ENCODE data around the gene PISD.

The PISD gene

DNA sequence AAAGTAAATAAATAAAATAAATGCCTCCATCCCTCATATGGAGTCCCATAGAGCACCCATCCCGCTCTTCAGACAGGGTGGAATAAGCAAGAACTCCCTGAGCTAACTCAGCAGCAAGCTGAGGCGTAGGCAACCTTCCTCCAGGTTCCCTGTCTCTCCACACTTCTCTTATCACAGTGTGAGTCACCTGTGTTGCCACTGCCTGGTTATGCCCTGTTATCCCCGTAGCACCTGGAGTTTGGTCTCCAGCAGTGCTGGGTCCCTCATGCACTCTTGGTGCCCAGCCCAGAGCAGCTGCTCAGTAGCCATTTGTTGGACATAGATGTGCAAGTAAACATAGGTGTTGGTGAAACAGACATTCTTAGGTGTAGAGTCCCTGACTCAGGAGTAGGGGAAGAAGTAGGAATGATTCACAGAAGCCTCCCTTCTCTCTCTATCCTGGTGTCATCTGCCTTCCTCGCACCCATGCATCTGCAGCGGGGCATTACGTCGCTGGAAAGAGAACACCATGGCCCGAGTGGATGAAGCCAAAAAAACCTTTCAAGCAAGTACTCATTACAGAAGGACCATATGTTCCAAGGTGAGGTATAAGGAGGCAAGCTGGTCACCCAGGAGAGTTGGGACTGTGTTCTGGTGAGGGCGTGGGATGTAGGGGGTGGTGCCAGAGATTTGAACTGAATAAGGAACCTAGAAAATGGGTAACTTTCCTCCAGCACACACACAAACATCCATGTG is 56.0 kb downstream of the PISD start:
- H3K79me2 ChIP-seq (ENCODE audit: insufficient read depth, low read length): no peaks in the 10 kb centered on the region
- no peaks in the 10 kb centered on the region for H3K9me3 ChIP-seq (ENCODE audit: insufficient read depth, low read depth, low read length)
- TF ChIP-seq EZH2phosphoT487 (IDR thresholded peaks at IDR 0.05; ENCODE audit: borderline replicate concordance): no peak
- TF ChIP-seq, protein P1, sequence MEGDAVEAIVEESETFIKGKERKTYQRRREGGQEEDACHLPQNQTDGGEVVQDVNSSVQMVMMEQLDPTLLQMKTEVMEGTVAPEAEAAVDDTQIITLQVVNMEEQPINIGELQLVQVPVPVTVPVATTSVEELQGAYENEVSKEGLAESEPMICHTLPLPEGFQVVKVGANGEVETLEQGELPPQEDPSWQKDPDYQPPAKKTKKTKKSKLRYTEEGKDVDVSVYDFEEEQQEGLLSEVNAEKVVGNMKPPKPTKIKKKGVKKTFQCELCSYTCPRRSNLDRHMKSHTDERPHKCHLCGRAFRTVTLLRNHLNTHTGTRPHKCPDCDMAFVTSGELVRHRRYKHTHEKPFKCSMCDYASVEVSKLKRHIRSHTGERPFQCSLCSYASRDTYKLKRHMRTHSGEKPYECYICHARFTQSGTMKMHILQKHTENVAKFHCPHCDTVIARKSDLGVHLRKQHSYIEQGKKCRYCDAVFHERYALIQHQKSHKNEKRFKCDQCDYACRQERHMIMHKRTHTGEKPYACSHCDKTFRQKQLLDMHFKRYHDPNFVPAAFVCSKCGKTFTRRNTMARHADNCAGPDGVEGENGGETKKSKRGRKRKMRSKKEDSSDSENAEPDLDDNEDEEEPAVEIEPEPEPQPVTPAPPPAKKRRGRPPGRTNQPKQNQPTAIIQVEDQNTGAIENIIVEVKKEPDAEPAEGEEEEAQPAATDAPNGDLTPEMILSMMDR (conservative IDR thresholded peaks at IDR 0.05; ENCODE audit: low read length): no peak
- H3F3A ChIP-seq (ENCODE audit: low read depth): no peaks in the 10 kb centered on the region
- no peak overlapping the region for H3K4me3 ChIP-seq (ENCODE audit: low read length, poor library complexity, severe bottlenecking)
- no peaks in the 10 kb centered on the region for H3K4me1 ChIP-seq (ENCODE audit: insufficient read depth, low read length, poor library complexity, severe bottlenecking)
- H3K27me3 ChIP-seq (ENCODE audit: insufficient read depth, low read length, poor library complexity, severe bottlenecking): no peaks in the 10 kb centered on the region
- H3K4me2 ChIP-seq (ENCODE audit: low read depth, low read length, poor library complexity, severe bottlenecking): no peak overlapping the region
- no peaks in the 10 kb centered on the region for H4K20me1 ChIP-seq (ENCODE audit: insufficient read depth, low read length, poor library complexity, severe bottlenecking)
- H3K36me3 ChIP-seq (ENCODE audit: insufficient read depth, low read length): peaks cover 5% of the 10 kb centered on the region; the same call in 1 of the 2 replicates
- no peak overlapping the region for H2AFZ ChIP-seq (ENCODE audit: low read length)
- H3K9ac ChIP-seq (ENCODE audit: low read depth, low read length, poor library complexity, severe bottlenecking): no peak overlapping the region
- no peaks in the 10 kb centered on the region for H3K9me2 ChIP-seq (replicated peaks; ENCODE audit: low read depth, low read length)

DNA sequence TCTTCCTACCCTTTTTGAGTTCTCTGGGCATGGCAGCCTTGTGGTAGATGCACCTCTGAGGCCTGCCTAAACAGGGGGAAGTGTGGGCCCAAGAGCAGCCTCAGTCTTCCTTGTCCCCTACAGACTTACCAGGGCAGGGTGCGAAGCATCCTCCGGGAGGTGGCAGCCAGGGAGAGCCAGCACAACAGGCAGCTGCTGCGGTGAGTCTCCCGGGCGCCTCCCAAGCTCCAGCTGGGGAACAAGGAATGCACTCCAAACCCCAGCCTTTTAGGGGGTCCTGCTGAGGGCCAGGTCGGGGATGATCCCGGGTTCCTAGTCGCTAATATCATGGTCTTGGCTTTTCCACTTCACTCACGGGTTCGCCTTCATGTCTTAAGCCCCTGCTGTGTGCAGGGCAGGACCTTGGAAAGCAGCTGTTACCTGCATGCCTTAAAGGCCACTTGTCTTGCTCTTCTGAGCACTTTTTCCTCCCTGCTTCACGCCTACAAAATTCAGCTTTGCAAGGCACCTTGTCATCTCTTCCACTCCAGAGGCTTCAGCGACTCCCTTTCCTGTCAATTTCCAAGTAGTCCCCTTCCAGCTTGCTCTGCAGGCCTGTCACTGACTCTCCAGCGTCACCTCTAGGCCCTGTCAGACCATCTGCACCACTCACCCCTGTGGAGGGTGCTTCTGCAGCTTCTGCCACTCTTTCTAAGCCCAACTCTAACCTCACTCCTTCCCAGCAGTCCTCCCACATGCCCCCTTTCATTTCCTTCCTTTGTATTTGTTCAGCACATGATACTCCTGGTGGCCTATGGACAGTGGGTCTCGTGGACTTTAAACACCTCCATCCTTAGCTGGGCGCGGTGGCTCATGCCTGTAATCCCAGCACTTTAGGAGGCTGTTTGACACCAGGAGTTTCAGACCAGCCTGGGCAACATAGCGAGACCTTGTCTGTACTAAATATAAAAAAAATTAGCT is 57.0 kb downstream of the PISD start:
- Histone ChIP-seq H3K4me1 (ENCODE audit: insufficient read depth, low read length, poor library complexity, severe bottlenecking) (no peaks in the 10 kb centered on the region), H3K4me3 (ENCODE audit: low read length, poor library complexity, severe bottlenecking) (no peak overlapping the region), H3K4me2 (ENCODE audit: low read depth, low read length, poor library complexity, severe bottlenecking) (no peak overlapping the region), H3K79me2 (ENCODE audit: insufficient read depth, low read length) (no peaks in the 10 kb centered on the region), H3K9me2 (replicated peaks; ENCODE audit: low read depth, low read length) (no peaks in the 10 kb centered on the region), H3K36me3 (ENCODE audit: insufficient read depth, low read length) (peaks cover 5% of the 10 kb centered on the region; the same call in 1 of the 2 replicates), H3K9ac (ENCODE audit: low read depth, low read length, poor library complexity, severe bottlenecking) (no peak overlapping the region), H4K20me1 (ENCODE audit: insufficient read depth, low read length, poor library complexity, severe bottlenecking) (no peaks in the 10 kb centered on the region), H2AFZ (ENCODE audit: low read length) (no peak overlapping the region), H3K27me3 (ENCODE audit: insufficient read depth, low read length, poor library complexity, severe bottlenecking) (no peaks in the 10 kb centered on the region), H3K9me3 (ENCODE audit: insufficient read depth, low read depth, low read length) (no peaks in the 10 kb centered on the region), H3F3A (ENCODE audit: low read depth) (no peaks in the 10 kb centered on the region)
- TF ChIP-seq, protein P1 (conservative IDR thresholded peaks at IDR 0.05; ENCODE audit: low read length): no peak
- no peak for TF ChIP-seq EZH2phosphoT487 (IDR thresholded peaks at IDR 0.05; ENCODE audit: borderline replicate concordance)

DNA sequence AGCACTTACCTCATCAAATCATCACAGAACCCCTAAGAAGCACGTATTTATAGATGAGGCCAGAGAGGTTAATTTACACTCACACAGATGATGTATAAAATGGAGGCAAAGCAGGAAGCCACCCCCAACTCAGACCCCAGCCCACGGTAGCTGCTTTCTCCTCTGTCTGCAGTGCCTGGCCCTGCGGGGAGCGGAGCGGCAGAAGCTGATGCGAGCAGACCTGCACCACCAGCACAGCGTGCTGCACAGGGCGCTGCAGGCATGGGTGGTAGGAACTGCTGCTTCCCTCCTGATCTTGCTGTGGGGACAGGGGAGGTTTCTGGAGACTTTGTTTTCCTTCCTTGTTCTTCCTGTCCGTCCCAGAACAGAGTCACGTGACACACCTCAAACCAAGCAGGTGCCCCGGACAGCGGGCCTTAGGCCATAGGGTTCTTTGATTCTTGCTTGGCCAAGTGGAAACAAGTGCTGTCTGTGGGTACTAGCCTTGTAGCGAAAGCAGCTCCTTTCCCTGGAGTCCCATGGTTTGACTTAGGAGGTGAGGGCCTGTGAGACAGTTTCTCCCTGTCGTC is 57.8 kb downstream of the PISD start:
- no peaks in the 10 kb centered on the region for H3K9me2 ChIP-seq (replicated peaks; ENCODE audit: low read depth, low read length)
- peaks cover 5% of the 10 kb centered on the region; the same call in 1 of the 2 replicates for H3K36me3 ChIP-seq (ENCODE audit: insufficient read depth, low read length)
- no peaks in the 10 kb centered on the region for H4K20me1 ChIP-seq (ENCODE audit: insufficient read depth, low read length, poor library complexity, severe bottlenecking)
- no peaks in the 10 kb centered on the region for H3K27me3 ChIP-seq (ENCODE audit: insufficient read depth, low read length, poor library complexity, severe bottlenecking)
- no peaks in the 10 kb centered on the region for H3K79me2 ChIP-seq (ENCODE audit: insufficient read depth, low read length)
- TF ChIP-seq, protein P1 (conservative IDR thresholded peaks at IDR 0.05; ENCODE audit: low read length): no peak
- TF ChIP-seq EZH2phosphoT487 (IDR thresholded peaks at IDR 0.05; ENCODE audit: borderline replicate concordance): no peak
- H3K9me3 ChIP-seq (ENCODE audit: insufficient read depth, low read depth, low read length): no peaks in the 10 kb centered on the region
- no peak overlapping the region for H3K4me3 ChIP-seq (ENCODE audit: low read length, poor library complexity, severe bottlenecking)
- no peaks in the 10 kb centered on the region for H3K4me1 ChIP-seq (ENCODE audit: insufficient read depth, low read length, poor library complexity, severe bottlenecking)
- no peak overlapping the region for H2AFZ ChIP-seq (ENCODE audit: low read length)
- H3K4me2 ChIP-seq (ENCODE audit: low read depth, low read length, poor library complexity, severe bottlenecking): no peak overlapping the region
- H3F3A ChIP-seq (ENCODE audit: low read depth): no peaks in the 10 kb centered on the region
- H3K9ac ChIP-seq (ENCODE audit: low read depth, low read length, poor library complexity, severe bottlenecking): no peak overlapping the region
